Psoas muscle (tissue), 8 donors: Measurements from ENCODE around the gene MYPN. TPM values are rescaled to one million over a fixed set of nuclear protein-coding genes. Genes with fewer than 3 reads are reported as not detected.

Experiments
- ATAC-seq, 4 donors: fragments of 200-7000 bp; cut with Tn5 transposase; one replicate each; pipeline ENCODE4 v1.9.1; 2020; ENCODE audit warnings: moderate library complexity in 3 of 4, mild to moderate bottlenecking in 2 of 4
- DNase-seq, 2 donors: peaks; one replicate each; pipeline ENCODE4 v3.0.0-alpha.2; 2020
- H3K27ac ChIP-seq: fragments of 200-600 bp; one replicate; pipeline ENCODE4 v1.8.0; 2022
- H3K27me3 ChIP-seq, 3 donors: fragments of 200-600 bp in 1 of 3; one replicate each; pipeline versions ENCODE4 v1.6.1 to v1.8.0; 2013 to 2022; ENCODE audit warnings: low read length in 2 of 3, mild to moderate bottlenecking in 2 of 3, moderate library complexity in 1 of 3; ENCODE audit not compliant: insufficient read depth in 3 of 3
- H3K36me3 ChIP-seq, 2 donors: fragments of 200-600 bp in 1 of 2; one replicate each; pipeline versions ENCODE4 v1.6.1 to v1.8.0; 2013 to 2022; ENCODE audit warnings: low read depth in 1 of 2, mild to moderate bottlenecking in 1 of 2, moderate library complexity in 1 of 2; ENCODE audit not compliant: insufficient read depth in 1 of 2
- H3K4me1 ChIP-seq: fragments of 200-600 bp; one replicate; pipeline ENCODE4 v1.8.0; 2022
- H3K4me3 ChIP-seq: fragments of 200-600 bp; one replicate; pipeline ENCODE4 v1.8.0; 2022; ENCODE audit warnings: mild to moderate bottlenecking
- H3K9me3 ChIP-seq: fragments of 200-600 bp; one replicate; pipeline ENCODE4 v1.8.0; 2022
- CTCF ChIP-seq: fragments of 200-600 bp; IDR thresholded peaks from one replicate; pipeline ENCODE4 v1.8.0; 2022; ENCODE audit warnings: antibody characterized with exemption
- WGBS, 3 donors: extraction: QIAGEN DNeasy Blood & Tissue Kit; methylation state at CpG; one replicate each; pipeline versions ENCODE4 v1.1.6 to v1.1.7; 2013; 5-methylcytosine and 5-hydroxymethylcytosine counted together
- intact Hi-C, 2 donors: fragments of 100-400 bp; cut with DNase I; formaldehyde crosslinking; loops; one replicate each; pipeline versions ENCODE4 v1.11.0 to v1.14.2; 2022
- polyA plus RNA-seq, 3 donors: library from polyadenylated mRNA; stranded (reverse); fragments of 200-250 nt; gene quantifications; one replicate each; pipeline ENCODE4 v1.2.3, GENCODE V29; 2013
- total RNA-seq, 4 donors: library from RNA; stranded (reverse); fragmentation: NEBNext Ultra II Directional in 2 of 4; extraction: Animal tissue kit (Norgen Biotek cat#: 25700) in 2 of 4; gene quantifications; one replicate each; pipeline versions ENCODE4 v1.2.1 to v1.2.4, GENCODE V29; 2021 to 2023
- donor health status: healthy with polysubstance abuse.
- donor health status: DM: no; HTN: no; CAD: no; lungs with moderate emphysema.
- donor health status: Bipolar disorder and iron deficiency.
- donor health status: healthy.
- donor health status: DM: yes; HTN: yes; CAD: no.
- donor health status: DM: no; HTN: no; CAD: no.
- donor health status: DM: no; HTN: no; CAD: no.
- donor health status: DM: yes; HTN: yes; CAD: no.

The MYPN gene
- total and polyA plus RNA-seq, 7 donors, result 24.3 to 376 (median 216) TPM

- ATAC-seq, result peak; percentile 15 to 45 (median 33)
- no peak overlapping the region for H3K27ac ChIP-seq
- 79 to 83% (median 82%) methylated on average over 3 of the region's 3 CpGs for WGBS, 3 donors
Observed at GRCh38 chr10:68223535-68224165, 114.4 kb downstream of the MYPN start.

GRCh38 chr10:68224810-68225209 lies 115.5 kb downstream of the MYPN start:
- H3K4me3 ChIP-seq, result no peak overlapping the region
- no peaks in the 10 kb centered on the region for H3K9me3 ChIP-seq
- TF ChIP-seq CTCF, result no peak
- no peaks in the 10 kb centered on the region for H3K4me1 ChIP-seq
- DNase-seq (no peak), ATAC-seq (peak; percentile 30 to 48 (median 40))
- peaks cover 0 to 11% of the 10 kb centered on the region in 2 donors for H3K36me3 ChIP-seq
- intact Hi-C loops, result loop anchor here in 1 of 2 donors (5.0 kb wide), 1 partner anchor 97 kb away; no protein-coding TSS in a partner anchor
- no peak overlapping the region for H3K27ac ChIP-seq
- H3K27me3 ChIP-seq, result no peaks in the 10 kb centered on the region

More at GRCh38 chr10:68223535-68224165, 114.4 kb downstream of the MYPN start:
- H3K4me1 ChIP-seq, result no peaks in the 10 kb centered on the region
- H3K9me3 ChIP-seq, result no peaks in the 10 kb centered on the region
- intact Hi-C loops, result loop anchor here in 1 of 2 donors (5.0 kb wide), 1 partner anchor 99 kb away; no protein-coding TSS in a partner anchor
- peaks cover 0 to 16% of the 10 kb centered on the region in 2 donors for H3K36me3 ChIP-seq
- DNase-seq, result no peak
- no peak for TF ChIP-seq CTCF
- no peak overlapping the region for H3K4me3 ChIP-seq
- no peaks in the 10 kb centered on the region for H3K27me3 ChIP-seq

GRCh38 chr10:68230268-68230667 lies 121.0 kb downstream of the MYPN start:
- Histone ChIP-seq H3K9me3 (no peaks in the 10 kb centered on the region), H3K27me3 (no peaks in the 10 kb centered on the region), H3K4me3 (no peak overlapping the region), H3K27ac (no peak overlapping the region), H3K4me1 (peaks cover 3% of the 10 kb centered on the region), H3K36me3 (no peaks in the 10 kb centered on the region)
- no peak for DNase-seq
- 86 to 89% (median 88%) methylated on average over 5 of the region's 5 CpGs for WGBS, 3 donors
- no peak for TF ChIP-seq CTCF
- intact Hi-C loops, result no loop called here
- ATAC-seq, result no peak

GRCh38 chr10:68231106-68231816 lies 122.0 kb downstream of the MYPN start:
- intact Hi-C loops, result no loop called here
- Histone ChIP-seq H3K36me3 (no peaks in the 10 kb centered on the region), H3K27ac (peak overlapping the region; percentile 51), H3K4me3 (peak overlapping the region; percentile 70), H3K9me3 (no peaks in the 10 kb centered on the region), H3K4me1 (peaks cover 3% of the 10 kb centered on the region), H3K27me3 (no peaks in the 10 kb centered on the region)
- ATAC-seq (peak; percentile 82 to 91 (median 90)), DNase-seq (peak; percentile 65 to 75)
- peak; percentile 16 for TF ChIP-seq CTCF
- WGBS, 3 donors, result 0 to 1% (median 1%) methylated on average over 57 to 81 of the region's 81 CpGs
